Spinal cord (tissue), 10 donors: Measurements from ENCODE around the gene UNK. TPM values are rescaled to one million over a fixed set of nuclear protein-coding genes. Genes with fewer than 3 reads are reported as not detected.
A peak's percentile ranks its signal among the peaks of the same experiment; 100 is the strongest.

Source experiments
- DNase-seq, 6 donors: peaks; one replicate each; pipeline versions ENCODE4 v3.0.0 to v3.0.0-alpha.2; 2013 to 2015; ENCODE audit warnings: low spot score in 6 of 6, low read depth in 4 of 6
- H3K27ac ChIP-seq: one replicate; pipeline ENCODE4 v1.5.1; 2013; ENCODE audit warnings: low read depth, low read length, control low read depth
- H3K27me3 ChIP-seq: one replicate; pipeline ENCODE4 v1.6.1; 2013; ENCODE audit warnings: low read length; ENCODE audit not compliant: control insufficient read depth, insufficient read depth
- H3K36me3 ChIP-seq: one replicate; pipeline ENCODE4 v1.6.1; 2013; ENCODE audit warnings: low read length; ENCODE audit not compliant: control insufficient read depth, insufficient read depth
- H3K4me1 ChIP-seq: one replicate; pipeline ENCODE4 v1.6.1; 2013; ENCODE audit warnings: low read length; ENCODE audit not compliant: control insufficient read depth, insufficient read depth
- H3K4me3 ChIP-seq: one replicate; pipeline ENCODE4 v1.5.1; 2013; ENCODE audit warnings: low read depth, low read length, control low read depth
- H3K9me3 ChIP-seq: one replicate; pipeline ENCODE4 v1.6.1; 2013; ENCODE audit warnings: low read length; ENCODE audit not compliant: control insufficient read depth, insufficient read depth
- WGBS: methylation state at CpG from one replicate; pipeline ENCODE4 v1.1.5; 2013; ENCODE audit warnings: missing lambda C conversion rate; ENCODE audit not compliant: insufficient coverage; 5-methylcytosine and 5-hydroxymethylcytosine counted together
- polyA plus RNA-seq, 2 donors: library from polyadenylated mRNA; unstranded; fragments of 120-200 nt; gene quantifications; one replicate each; pipeline ENCODE4 v1.2.1, GENCODE V29; 2013; ENCODE audit not compliant: insufficient read length in 2 of 2
- total RNA-seq, 2 donors: library from RNA; depleted of rRNA in 1 of 2; stranded (reverse); fragments of 120-200 nt in 1 of 2; fragments of >200 nt in 1 of 2; gene quantifications; one replicate each; pipeline versions ENCODE4 v1.2.3 to v1.2.4, GENCODE V29; 2013 to 2014
- donor health status: healthy.

Gene UNK
- total and polyA plus RNA-seq, 4 donors = 28.9 to 54.8 (median 37.5) TPM

GRCh38 chr17:75872434-75873351 lies 88.1 kb downstream of the UNK start:
- H3K4me1 ChIP-seq = peaks cover 76% of the 10 kb centered on the region
- peak overlapping the region; percentile 75 for H3K27ac ChIP-seq
- WGBS = 50% methylated on average over 13 of the region's 13 CpGs
- H3K36me3 ChIP-seq = peaks cover 42% of the 10 kb centered on the region
- H3K4me3 ChIP-seq = no peak overlapping the region
- no peaks in the 10 kb centered on the region for H3K9me3 ChIP-seq
- DNase-seq = peak in 1 of 6 donors; percentile 74
- peaks cover 3% of the 10 kb centered on the region for H3K27me3 ChIP-seq

GRCh38 chr17:75873587-75874322 lies 89.1 kb downstream of the UNK start:
- Histone ChIP-seq H3K9me3 (no peaks in the 10 kb centered on the region), H3K27ac (no peak overlapping the region), H3K4me1 (peaks cover 75% of the 10 kb centered on the region), H3K36me3 (peaks cover 42% of the 10 kb centered on the region), H3K27me3 (peaks cover 6% of the 10 kb centered on the region), H3K4me3 (no peak overlapping the region)
- DNase-seq = no peak
- WGBS = 85% methylated on average over 7 of the region's 11 CpGs

- H3K27ac ChIP-seq = no peak overlapping the region
- H3K27me3 ChIP-seq = peaks cover 11% of the 10 kb centered on the region
- peaks cover 42% of the 10 kb centered on the region for H3K36me3 ChIP-seq
- 89% methylated on average over 28 of the region's 38 CpGs for WGBS
- H3K4me1 ChIP-seq = peaks cover 70% of the 10 kb centered on the region
- H3K4me3 ChIP-seq = no peak overlapping the region
- no peak for DNase-seq
- H3K9me3 ChIP-seq = no peaks in the 10 kb centered on the region
Measured at GRCh38 chr17:75874323-75875181, 89.9 kb downstream of the UNK start.

Other genes starting within 250 kb of the UNK start
- 10 to 100 TPM; 38.9 to 99.1 TPM for gene MYO15B, start 197.0 kb upstream of the UNK start, total RNA-seq
- gene MYO15B, start 197.0 kb upstream of the UNK start, polyA plus RNA-seq = 100 to 1,000 TPM in 1 of 2 donors, 10 to 100 TPM in 1; 98.4 to 148 TPM
- gene SMIM5, start 151.4 kb upstream of the UNK start, total RNA-seq = 1 to 10 TPM; 3.0 to 5.8 TPM
- gene SMIM5, start 151.4 kb upstream of the UNK start, polyA plus RNA-seq = 1 to 10 TPM; 2.1 to 2.7 TPM
- gene RECQL5, start 117.7 kb upstream of the UNK start, total RNA-seq = 10 to 100 TPM; 10.2 to 28.0 TPM
- gene RECQL5, start 117.7 kb upstream of the UNK start, polyA plus RNA-seq = 10 to 100 TPM; 29.3 to 36.5 TPM
- 100 to 1,000 TPM in 1 of 2 donors, 10 to 100 TPM in 1; 44.3 to 108 TPM for gene SAP30BP, start 117.5 kb upstream of the UNK start, total RNA-seq
- 100 to 1,000 TPM; 103 to 123 TPM for gene SAP30BP, start 117.5 kb upstream of the UNK start, polyA plus RNA-seq
- gene ITGB4, start 63.3 kb upstream of the UNK start, total RNA-seq = 10 to 100 TPM; 24.0 to 46.5 TPM
- 10 to 100 TPM; 39.7 to 57.9 TPM for gene ITGB4, start 63.3 kb upstream of the UNK start, polyA plus RNA-seq
- gene GALK1, start 19.6 kb upstream of the UNK start, total RNA-seq = 10 to 100 TPM; 14.8 to 28.0 TPM
- 10 to 100 TPM; 22.6 to 27.2 TPM for gene GALK1, start 19.6 kb upstream of the UNK start, polyA plus RNA-seq
- 1 to 10 TPM; 3.1 to 4.0 TPM for gene UNC13D, start 59.6 kb downstream of the UNK start, total RNA-seq
- gene UNC13D, start 59.6 kb downstream of the UNK start, polyA plus RNA-seq = 1 to 10 TPM; 5.3 to 6.1 TPM
- 10 to 100 TPM; 45.6 to 57.5 TPM for gene WBP2, start 70.5 kb downstream of the UNK start, total RNA-seq
- 100 to 1,000 TPM; 211 to 231 TPM for gene WBP2, start 70.5 kb downstream of the UNK start, polyA plus RNA-seq
- gene TRIM47, start 93.8 kb downstream of the UNK start, total RNA-seq = 10 to 100 TPM; 31.3 to 37.3 TPM
- 10 to 100 TPM; 52.6 to 53.6 TPM for gene TRIM47, start 93.8 kb downstream of the UNK start, polyA plus RNA-seq
- gene TRIM65, start 112.1 kb downstream of the UNK start, total RNA-seq = 10 to 100 TPM; 11.7 to 18.4 TPM
- gene TRIM65, start 112.1 kb downstream of the UNK start, polyA plus RNA-seq = 10 to 100 TPM; 17.7 to 24.8 TPM
- 10 to 100 TPM; 26.3 to 41.2 TPM for gene MRPL38, start 120.1 kb downstream of the UNK start, total RNA-seq
- gene MRPL38, start 120.1 kb downstream of the UNK start, polyA plus RNA-seq = 100 to 1,000 TPM; 111 to 116 TPM
- 10 to 100 TPM; 10.1 to 23.9 TPM for gene FBF1, start 156.2 kb downstream of the UNK start, total RNA-seq
- gene FBF1, start 156.2 kb downstream of the UNK start, polyA plus RNA-seq = 10 to 100 TPM; 12.8 to 24.1 TPM
- gene ACOX1, start 194.4 kb downstream of the UNK start, total RNA-seq = 10 to 100 TPM; 56.8 to 63.6 TPM
- gene ACOX1, start 194.4 kb downstream of the UNK start, polyA plus RNA-seq = 10 to 100 TPM; 32.7 to 35.6 TPM
- gene TEN1, start 194.4 kb downstream of the UNK start, total RNA-seq = 10 to 100 TPM; 12.6 to 17.4 TPM
- 10 to 100 TPM; 17.9 to 19.8 TPM for gene TEN1, start 194.4 kb downstream of the UNK start, polyA plus RNA-seq
- 10 to 100 TPM in 1 of 2 donors, 1 to 10 TPM in 1; 3.8 to 11.1 TPM for gene CDK3, start 216.0 kb downstream of the UNK start, total RNA-seq
- 10 to 100 TPM; 13.2 to 16.9 TPM for gene CDK3, start 216.0 kb downstream of the UNK start, polyA plus RNA-seq
- under 1 TPM; 0.17 to 0.20 TPM for gene EVPL, start 242.5 kb downstream of the UNK start, total RNA-seq
- gene EVPL, start 242.5 kb downstream of the UNK start, polyA plus RNA-seq = under 1 TPM; 0.90 TPM